Thoracic aorta (tissue), 2 donors: ENCODE measurements around the gene MCC. TPM values are rescaled to one million over a fixed set of nuclear protein-coding genes. Genes with fewer than 3 reads are reported as not detected.

Source experiments
- ATAC-seq: fragments of 150-250 bp; one replicate; pipeline ENCODE4 v1.8.0; 2017; ENCODE audit warnings: low read depth; ENCODE audit not compliant: insufficient number of reproducible peaks, low FRiP score
- DNase-seq: peaks from one replicate; pipeline ENCODE4 v3.0.0-alpha.2; 2020; ENCODE audit warnings: low spot score
- H3K27ac ChIP-seq, 2 donors: fragments of 200-600 bp; sonication (generic); 1 replicate in 1 of 2; 2 replicates in 1 of 2; pipeline ENCODE4 v1.5.1; 2016; ENCODE audit warnings: mild to moderate bottlenecking in 2 of 2, moderate library complexity in 2 of 2
- H3K27me3 ChIP-seq: fragments of 200-600 bp; sonication (generic); replicated peaks from 2 replicates; pipeline ENCODE4 v1.6.0; 2016; ENCODE audit warnings: mild to moderate bottlenecking; ENCODE audit not compliant: insufficient read depth
- H3K36me3 ChIP-seq: fragments of 200-600 bp; sonication (generic); one replicate; pipeline ENCODE4 v1.5.1; 2016
- H3K4me1 ChIP-seq, 2 donors: fragments of 200-600 bp; sonication (generic); 1 replicate in 1 of 2; 2 replicates in 1 of 2; pipeline versions ENCODE4 v1.5.1 to v1.6.0; 2016; ENCODE audit warnings: low read depth in 2 of 2, mild to moderate bottlenecking in 1 of 2; ENCODE audit not compliant: control insufficient read depth in 1 of 2
- H3K4me3 ChIP-seq: fragments of 200-600 bp; sonication (generic); 2 replicates; pipeline ENCODE4 v1.5.1; 2016; ENCODE audit warnings: mild to moderate bottlenecking
- H3K9me3 ChIP-seq: fragments of 200-600 bp; sonication (generic); 2 replicates; pipeline ENCODE4 v1.5.1; 2016
- total RNA-seq, 2 donors: library from RNA; depleted of rRNA; stranded (reverse); fragments of >200 nt; gene quantifications; one replicate each; pipeline versions ENCODE4 v1.1.0 to v1.2.3, GENCODE V29; 2016
- TF ChIP-seq, protein P1 (sequence below): fragments of 200-600 bp; sonication (generic); IDR thresholded peaks from one replicate; pipeline ENCODE4 v1.5.1; 2019; ENCODE audit warnings: antibody characterized with exemption

MCC gene
- total RNA-seq, 2 donors from 2014 or later, result 14.6 to 27.2 TPM

DNA sequence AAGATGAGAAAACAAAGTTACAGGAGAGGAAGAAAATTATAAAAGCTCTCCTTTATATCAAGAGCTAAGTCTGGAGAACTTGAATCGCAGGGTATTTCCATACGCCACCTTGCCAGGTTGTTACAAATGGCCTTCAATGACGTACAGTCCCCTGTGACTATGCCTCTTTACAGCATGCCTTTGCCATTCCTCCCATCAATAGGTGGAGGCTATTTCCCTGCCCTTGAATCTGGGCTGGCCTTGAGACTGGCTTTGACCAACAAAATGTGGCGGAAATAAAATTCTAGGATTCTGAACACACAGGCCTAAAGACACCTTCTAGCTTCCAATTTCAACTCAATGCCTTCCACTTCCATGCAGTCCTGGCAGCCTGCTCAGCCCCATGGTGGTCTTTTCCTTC lies 99.1 kb downstream of the MCC start:
- no peak for DNase-seq
- Histone ChIP-seq H3K27me3 (no peaks in the 10 kb centered on the region), H3K9me3 (no peaks in the 10 kb centered on the region), H3K4me1 (no peaks in the 10 kb centered on the region), H3K4me3 (no peak overlapping the region), H3K36me3 (no peaks in the 10 kb centered on the region), H3K27ac (no peak overlapping the region)
- TF ChIP-seq, protein P1, sequence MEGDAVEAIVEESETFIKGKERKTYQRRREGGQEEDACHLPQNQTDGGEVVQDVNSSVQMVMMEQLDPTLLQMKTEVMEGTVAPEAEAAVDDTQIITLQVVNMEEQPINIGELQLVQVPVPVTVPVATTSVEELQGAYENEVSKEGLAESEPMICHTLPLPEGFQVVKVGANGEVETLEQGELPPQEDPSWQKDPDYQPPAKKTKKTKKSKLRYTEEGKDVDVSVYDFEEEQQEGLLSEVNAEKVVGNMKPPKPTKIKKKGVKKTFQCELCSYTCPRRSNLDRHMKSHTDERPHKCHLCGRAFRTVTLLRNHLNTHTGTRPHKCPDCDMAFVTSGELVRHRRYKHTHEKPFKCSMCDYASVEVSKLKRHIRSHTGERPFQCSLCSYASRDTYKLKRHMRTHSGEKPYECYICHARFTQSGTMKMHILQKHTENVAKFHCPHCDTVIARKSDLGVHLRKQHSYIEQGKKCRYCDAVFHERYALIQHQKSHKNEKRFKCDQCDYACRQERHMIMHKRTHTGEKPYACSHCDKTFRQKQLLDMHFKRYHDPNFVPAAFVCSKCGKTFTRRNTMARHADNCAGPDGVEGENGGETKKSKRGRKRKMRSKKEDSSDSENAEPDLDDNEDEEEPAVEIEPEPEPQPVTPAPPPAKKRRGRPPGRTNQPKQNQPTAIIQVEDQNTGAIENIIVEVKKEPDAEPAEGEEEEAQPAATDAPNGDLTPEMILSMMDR, result no peak
- no peak for ATAC-seq

DNA sequence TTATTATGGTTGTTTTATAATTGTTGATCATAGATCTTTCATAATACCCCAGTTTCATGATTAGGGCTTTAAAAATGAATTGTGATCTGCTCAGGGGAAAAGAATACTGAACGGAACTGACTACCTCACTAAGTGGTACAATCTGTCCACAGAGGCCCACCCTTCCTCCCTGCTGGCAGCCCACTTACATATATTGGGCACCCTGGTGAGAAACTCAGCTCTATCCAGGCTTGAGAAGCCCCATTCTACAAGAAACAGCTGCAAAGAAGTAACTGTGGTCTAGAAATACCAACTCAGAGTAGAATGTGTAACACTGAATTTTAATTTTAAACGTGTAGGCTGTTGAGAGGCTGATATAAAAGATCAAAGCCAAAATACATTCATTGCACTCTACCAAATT lies 100.4 kb downstream of the MCC start:
- no peak overlapping the region for H3K4me3 ChIP-seq
- no peak overlapping the region for H3K27ac ChIP-seq
- H3K4me1 ChIP-seq, result no peaks in the 10 kb centered on the region
- H3K36me3 ChIP-seq, result no peaks in the 10 kb centered on the region
- H3K27me3 ChIP-seq, result no peaks in the 10 kb centered on the region
- no peak for DNase-seq
- ATAC-seq, result no peak
- H3K9me3 ChIP-seq, result no peaks in the 10 kb centered on the region
- TF ChIP-seq, protein P1, result no peak

DNA sequence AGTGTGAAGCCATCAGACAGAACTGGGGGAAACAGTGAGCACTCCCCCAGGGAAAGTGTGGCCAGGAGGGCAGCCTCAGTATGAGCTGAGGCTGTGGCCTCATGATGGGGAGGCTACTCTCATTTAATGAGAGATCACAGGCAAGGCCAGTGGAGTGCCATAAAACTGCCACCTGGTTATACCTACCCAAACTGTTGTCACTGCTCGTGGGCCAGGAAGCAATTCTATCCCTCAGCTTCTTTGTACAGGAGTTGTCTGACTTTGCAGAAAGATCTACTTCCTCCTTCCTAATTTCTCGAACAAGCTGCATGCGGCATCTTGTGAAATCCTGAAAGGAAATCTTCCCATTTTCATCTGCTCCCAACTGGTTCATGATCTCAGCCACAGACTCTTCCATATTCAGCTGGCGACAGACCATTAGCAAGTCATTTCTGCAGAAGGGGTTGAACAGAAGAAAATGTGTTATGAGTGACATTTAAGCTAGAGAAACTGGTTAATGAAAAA lies 103.4 kb downstream of the MCC start:
- Histone ChIP-seq H3K4me1 (no peaks in the 10 kb centered on the region), H3K36me3 (no peaks in the 10 kb centered on the region), H3K27me3 (no peaks in the 10 kb centered on the region), H3K9me3 (no peaks in the 10 kb centered on the region), H3K27ac (no peak overlapping the region), H3K4me3 (no peak overlapping the region)
- DNase-seq (no peak), ATAC-seq (no peak)
- TF ChIP-seq, protein P1, result no peak

DNA sequence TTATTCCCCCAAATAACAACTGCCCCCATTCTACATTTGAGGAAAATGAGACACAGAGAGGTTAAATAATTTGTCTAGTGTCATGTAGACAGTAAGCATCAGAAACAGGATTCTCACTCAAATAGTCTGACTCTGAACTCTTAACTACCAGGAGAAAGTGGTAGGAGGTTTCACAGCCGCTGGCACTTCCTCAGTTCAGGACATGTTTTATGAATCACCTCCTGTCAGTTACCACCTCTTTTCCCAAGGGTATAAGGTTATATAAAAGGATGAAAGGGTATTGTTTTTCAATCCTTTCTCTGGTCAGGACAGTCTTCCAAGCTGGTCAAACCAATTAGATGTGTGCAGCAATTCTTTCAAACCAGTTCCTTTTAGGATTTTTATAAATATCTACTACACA lies 105.5 kb downstream of the MCC start:
- H3K36me3 ChIP-seq, result no peaks in the 10 kb centered on the region
- TF ChIP-seq, protein P1, result no peak
- H3K27ac ChIP-seq, result no peak overlapping the region
- no peaks in the 10 kb centered on the region for H3K4me1 ChIP-seq
- H3K4me3 ChIP-seq, result no peak overlapping the region
- DNase-seq (no peak), ATAC-seq (no peak)
- no peaks in the 10 kb centered on the region for H3K9me3 ChIP-seq
- no peaks in the 10 kb centered on the region for H3K27me3 ChIP-seq

DNA sequence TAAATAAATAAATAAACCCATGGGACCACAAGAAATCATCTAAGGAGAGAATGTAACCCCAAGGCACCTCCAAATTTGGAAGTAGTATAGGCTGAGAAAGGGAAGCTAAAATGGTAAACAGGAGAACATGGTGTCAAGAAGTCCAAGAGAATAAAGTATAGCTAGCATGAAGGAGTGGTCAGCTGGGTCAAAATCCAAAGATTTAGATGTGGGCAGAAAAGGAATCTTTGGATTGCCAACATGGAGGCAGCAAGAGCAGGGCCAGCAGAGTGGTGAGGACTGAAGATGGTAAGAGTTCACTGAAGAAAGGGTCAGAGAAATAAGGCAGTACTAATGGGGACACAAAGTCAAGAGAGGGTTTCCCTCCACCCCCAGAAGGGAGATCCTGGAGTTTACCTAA lies 106.5 kb downstream of the MCC start:
- H3K27ac ChIP-seq, result no peak overlapping the region
- no peaks in the 10 kb centered on the region for H3K9me3 ChIP-seq
- no peak overlapping the region for H3K4me3 ChIP-seq
- H3K4me1 ChIP-seq, result no peaks in the 10 kb centered on the region
- DNase-seq, result no peak
- H3K27me3 ChIP-seq, result no peaks in the 10 kb centered on the region
- no peaks in the 10 kb centered on the region for H3K36me3 ChIP-seq
- no peak for ATAC-seq
- TF ChIP-seq, protein P1, result no peak
